ENCODE results near the gene DCAF8L2. TPM values are rescaled to one million over a fixed set of nuclear protein-coding genes. Genes with fewer than 3 reads are reported as not detected.

The DCAF8L2 gene
- total and polyA plus RNA-seq, 2 donors (not counting 3 experiments of a cell fraction or from before 2014, with no cell fraction given) = 0.15 to 0.36 TPM

DNA sequence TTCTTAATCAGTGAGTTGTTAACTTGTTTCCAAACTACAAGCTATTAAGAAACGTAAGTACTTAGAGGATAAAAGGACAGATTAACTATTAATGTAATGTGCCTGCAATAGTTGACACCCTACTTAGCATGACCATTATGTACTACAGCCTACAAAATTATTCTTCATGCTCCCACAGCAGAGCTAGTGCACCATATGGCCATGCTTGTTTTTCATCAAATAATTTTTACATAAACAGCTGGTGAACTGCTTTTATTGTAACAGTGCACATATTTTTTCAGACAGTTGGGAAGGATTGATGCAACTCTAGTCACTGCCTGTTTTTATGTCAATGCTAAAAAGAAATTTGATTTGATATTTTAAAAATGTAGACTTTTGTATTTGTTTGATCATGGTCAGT is 207.4 kb downstream of the DCAF8L2 start:
- no peaks in the 10 kb centered on the region for H3K9me1 ChIP-seq (replicated peaks; ENCODE audit: control insufficient read depth, extremely low read depth, insufficient read depth, low read length)
- dilution Hi-C loops (cut with MboI; ENCODE audit: extremely low pct_ligation_motif_present, low sequenced_read_pairs) (no loop called here), intact Hi-C loops (cut with micrococcal nuclease) (no loop called here)
- no peak overlapping the region for H3K4me2 ChIP-seq (ENCODE audit: insufficient read depth, low read length)
- no peaks in the 10 kb centered on the region for H3K79me2 ChIP-seq (ENCODE audit: control insufficient read depth, insufficient read depth, low read length)
- H4K20me1 ChIP-seq (replicated peaks; ENCODE audit: control insufficient read depth, extremely low read depth, insufficient read depth, low read length) = no peaks in the 10 kb centered on the region
- FAIRE-seq (no peak), DNase-seq (ENCODE audit: low read depth, low spot score) (no peak)
- no peaks in the 10 kb centered on the region for H3K4me1 ChIP-seq (ENCODE audit: control insufficient read depth, extremely low read depth, insufficient read depth, low read length)
- TF ChIP-seq POLR2AphosphoS5 (IDR thresholded peaks at IDR 0.05; ENCODE audit: insufficient read depth, low read depth, low read length) (no peak), MYC (IDR thresholded peaks at IDR 0.05; ENCODE audit: low read depth, low read length) (no peak), EZH2 (IDR thresholded peaks at IDR 0.05; ENCODE audit: borderline replicate concordance, low read depth, low read length, severe bottlenecking) (no peak), FOS (IDR thresholded peaks at IDR 0.05; ENCODE audit: borderline replicate concordance, insufficient read depth, low read length) (no peak), MAX (IDR thresholded peaks at IDR 0.05; ENCODE audit: insufficient read depth, insufficient read length) (no peak), GATA2 (IDR thresholded peaks at IDR 0.05; ENCODE audit: insufficient read depth, insufficient read length, low read depth, low read length) (no peak)
- no peak overlapping the region for H3K9ac ChIP-seq (replicated peaks; ENCODE audit: extremely low read depth, insufficient read depth, low read length)
- no peaks in the 10 kb centered on the region for H3K27me3 ChIP-seq (ENCODE audit: control insufficient read depth in 2 of 2, insufficient read depth in 2 of 2, low read length in 2 of 2)
- ChIA-PET POLR2A (no interaction called here), CTCF (no interaction called here)
- no peak overlapping the region for H3K27ac ChIP-seq (ENCODE audit: insufficient read depth, low read depth, low read length)
- H3K36me3 ChIP-seq (ENCODE audit: control insufficient read depth in 2 of 2, extremely low read depth in 1 of 2, insufficient read depth in 2 of 2, low read length in 2 of 2) = no peaks in the 10 kb centered on the region
- H3K4me3 ChIP-seq (replicated peaks in 1 of 3; ENCODE audit: insufficient read depth in 1 of 3, low read depth in 1 of 3, low read length in 3 of 3) = no peak overlapping the region
- no peak overlapping the region for H2AFZ ChIP-seq (ENCODE audit: low read depth, low read length)
- BruUV-seq (replicated peaks) = no TSS peak
- H3K9me3 ChIP-seq (replicated peaks; ENCODE audit: control insufficient read depth, insufficient read depth, low read length) = no peaks in the 10 kb centered on the region

Other genes starting within 250 kb of the DCAF8L2 start
- not detected in 2 replicates for gene PPP4R3C, start 127.0 kb upstream of the DCAF8L2 start, total RNA-seq
- not detected in 2 replicates for gene PPP4R3C, start 127.0 kb upstream of the DCAF8L2 start, polyA plus RNA-seq
- gene MAGEB10, start 217.6 kb downstream of the DCAF8L2 start, total RNA-seq = not detected in 2 replicates
- gene MAGEB10, start 217.6 kb downstream of the DCAF8L2 start, polyA plus RNA-seq = not detected in 2 replicates